MM.1S (cell line): Measurements from ENCODE around the gene ATXN1.

Experiments used
- DNase-seq: peaks from one replicate; pipeline ENCODE4 v3.0.0-alpha.2; 2015
- H2AFZ ChIP-seq: fragments of 300-600 bp; sonication (generic); 2 replicates; pipeline ENCODE4 v1.6.0; 2016; ENCODE audit warnings: antibody characterized with exemption, low read length
- H3F3A ChIP-seq: fragments of 300-600 bp; sonication (generic); 2 replicates; pipeline ENCODE4 v1.6.1; 2016; ENCODE audit warnings: mild to moderate bottlenecking, antibody characterized with exemption, low read length, moderate library complexity, mixed read lengths; ENCODE audit not compliant: insufficient read depth
- H3K27ac ChIP-seq: fragments of 300-600 bp; sonication (generic); 2 replicates; pipeline ENCODE4 v1.5.1; 2016; ENCODE audit warnings: mild to moderate bottlenecking, low read length
- H3K27me3 ChIP-seq: fragments of 300-600 bp; sonication (generic); replicated peaks from 2 replicates; pipeline ENCODE4 v1.6.0; 2016; ENCODE audit warnings: low read length; ENCODE audit not compliant: insufficient read depth
- H3K36me3 ChIP-seq: fragments of 300-600 bp; sonication (generic); replicated peaks from 2 replicates; pipeline ENCODE4 v1.6.1; 2016; ENCODE audit warnings: mild to moderate bottlenecking, low read length, mixed read lengths; ENCODE audit not compliant: insufficient read depth
- H3K4me1 ChIP-seq: fragments of 300-600 bp; sonication (generic); 2 replicates; pipeline ENCODE4 v1.6.1; 2016; ENCODE audit warnings: low read length, mixed read lengths
- H3K4me2 ChIP-seq: fragments of 300-600 bp; sonication (generic); 2 replicates; pipeline ENCODE4 v1.6.0; 2016; ENCODE audit warnings: low read depth, low read length
- H3K4me3 ChIP-seq: fragments of 300-600 bp; sonication (generic); 2 replicates; pipeline ENCODE4 v1.5.1; 2016; ENCODE audit warnings: low read length, mixed read lengths
- H3K79me2 ChIP-seq: fragments of 300-600 bp; sonication (generic); 2 replicates; pipeline ENCODE4 v1.6.1; 2016; ENCODE audit warnings: mixed run types, low read length, mixed read lengths
- H3K9ac ChIP-seq: fragments of 300-600 bp; sonication (generic); 2 replicates; pipeline ENCODE4 v1.6.1; 2016; ENCODE audit warnings: low read length, mixed read lengths
- H3K9me2 ChIP-seq: fragments of 300-600 bp; sonication (generic); replicated peaks from 2 replicates; pipeline ENCODE4 v1.6.1; 2016; ENCODE audit warnings: mild to moderate bottlenecking, low read length, mixed read lengths; ENCODE audit not compliant: insufficient read depth
- H3K9me3 ChIP-seq: fragments of 300-600 bp; sonication (generic); replicated peaks from 2 replicates; pipeline ENCODE4 v1.6.1; 2016; ENCODE audit warnings: mild to moderate bottlenecking, low read length, mixed read lengths; ENCODE audit not compliant: insufficient read depth
- H4K20me1 ChIP-seq: fragments of 300-600 bp; sonication (generic); 2 replicates; pipeline ENCODE4 v1.6.1; 2016; ENCODE audit warnings: mild to moderate bottlenecking, low read length, moderate library complexity, mixed read lengths; ENCODE audit not compliant: insufficient read depth
- CTCF ChIP-seq: fragments of 300-600 bp; sonication (generic); IDR thresholded peaks from 2 replicates; pipeline ENCODE4 v1.5.1; 2016; ENCODE audit warnings: antibody characterized with exemption, low read length, mixed read lengths
- EZH2 ChIP-seq: fragments of 300-600 bp; sonication (generic); optimal IDR thresholded peaks from 2 replicates; pipeline ENCODE3; 2017; ENCODE audit warnings: low read depth, mild to moderate bottlenecking, antibody characterized with exemption, low read length, mixed read lengths
- EZH2phosphoT487 ChIP-seq: fragments of 300-600 bp; sonication (generic); IDR thresholded peaks from 2 replicates; pipeline ENCODE4 v1.6.1; 2018; ENCODE audit warnings: antibody characterized with exemption, low read length

ATXN1 gene

DNA sequence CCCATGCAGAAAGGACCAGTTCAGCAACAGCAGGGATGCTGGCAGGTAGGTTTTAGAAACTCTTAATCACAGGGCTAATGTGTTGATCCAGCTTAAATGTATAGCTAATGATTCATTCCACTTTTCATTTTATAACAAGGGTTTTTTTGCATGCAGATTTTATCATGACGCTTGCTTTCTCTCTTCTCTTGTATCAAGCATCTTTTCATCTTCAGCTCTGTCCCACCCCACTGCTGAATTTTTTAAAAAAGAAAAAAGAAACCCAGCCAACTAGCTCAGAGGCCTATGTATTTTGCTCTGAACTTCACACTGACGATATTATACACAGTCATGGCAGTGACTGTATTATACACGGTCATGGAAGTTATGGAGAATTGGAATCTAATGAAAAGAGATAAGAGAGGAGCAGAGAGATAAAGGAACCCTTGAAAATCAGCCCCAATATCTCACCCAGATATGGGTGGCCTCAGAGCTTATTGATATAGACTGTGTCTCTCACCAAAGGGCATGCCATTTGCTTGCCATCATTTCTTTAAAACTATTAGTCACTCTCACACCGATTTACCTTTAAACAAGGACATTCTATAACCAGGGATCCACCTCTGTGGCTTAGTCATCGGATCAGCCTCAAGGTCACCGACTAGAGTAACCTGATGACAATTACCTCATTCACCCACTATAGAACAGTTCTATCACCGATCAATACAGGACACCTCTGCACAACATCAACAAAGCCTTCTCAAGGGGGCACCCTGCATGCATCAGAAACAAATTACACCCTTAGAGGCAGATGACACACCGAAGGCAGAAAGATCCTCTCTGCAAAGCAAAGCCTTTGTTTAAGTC lies 222.0 kb downstream of the ATXN1 start:
- Histone ChIP-seq H3K9me2 (no peaks in the 10 kb centered on the region), H3K4me3 (no peak overlapping the region), H3K36me3 (no peaks in the 10 kb centered on the region), H3K79me2 (no peaks in the 10 kb centered on the region), H3K27me3 (no peaks in the 10 kb centered on the region), H3K27ac (no peak overlapping the region), H3K9ac (no peak overlapping the region), H3K9me3 (no peaks in the 10 kb centered on the region), H3K4me2 (no peak overlapping the region), H3K4me1 (no peaks in the 10 kb centered on the region), H4K20me1 (no peaks in the 10 kb centered on the region), H2AFZ (no peak overlapping the region), H3F3A (no peaks in the 10 kb centered on the region)
- no peak for DNase-seq
- no peak for TF ChIP-seq EZH2phosphoT487
- no peak for TF ChIP-seq EZH2
- no peak for TF ChIP-seq CTCF

GRCh38 chr6:16535564-16535963 lies 225.7 kb downstream of the ATXN1 start:
- no peaks in the 10 kb centered on the region for H3F3A ChIP-seq
- no peak overlapping the region for H3K27ac ChIP-seq
- H3K4me2 ChIP-seq = no peak overlapping the region
- DNase-seq = no peak
- TF ChIP-seq EZH2phosphoT487 (no peak), CTCF (no peak), EZH2 (no peak)
- no peaks in the 10 kb centered on the region for H3K9me2 ChIP-seq
- no peak overlapping the region for H3K9ac ChIP-seq
- H3K79me2 ChIP-seq = no peaks in the 10 kb centered on the region
- H3K9me3 ChIP-seq = no peaks in the 10 kb centered on the region
- no peaks in the 10 kb centered on the region for H3K4me1 ChIP-seq
- H4K20me1 ChIP-seq = no peaks in the 10 kb centered on the region
- no peak overlapping the region for H3K4me3 ChIP-seq
- no peaks in the 10 kb centered on the region for H3K36me3 ChIP-seq
- no peaks in the 10 kb centered on the region for H3K27me3 ChIP-seq
- no peak overlapping the region for H2AFZ ChIP-seq

DNA sequence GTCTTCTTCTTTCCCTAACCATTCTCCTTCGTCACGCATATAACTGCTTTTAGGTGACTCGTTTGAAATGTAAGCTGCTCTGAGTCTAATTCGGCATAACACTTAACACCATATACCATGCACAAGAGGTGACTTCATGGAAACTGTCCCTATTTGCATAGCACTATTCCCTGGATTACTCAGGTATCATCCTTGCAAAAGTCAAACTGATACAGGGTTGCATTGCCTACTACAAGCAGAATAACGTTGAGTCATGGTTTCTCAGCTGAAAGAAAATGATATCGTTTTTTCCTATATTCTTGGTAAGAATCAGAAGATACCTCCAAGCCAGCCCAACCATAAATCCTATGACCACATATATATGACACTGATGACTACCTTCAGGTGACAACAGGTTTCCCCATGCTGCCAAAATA lies 227.5 kb downstream of the ATXN1 start:
- Histone ChIP-seq H3K27ac (no peak overlapping the region), H3K79me2 (no peaks in the 10 kb centered on the region), H3K9me2 (no peaks in the 10 kb centered on the region), H3F3A (no peaks in the 10 kb centered on the region), H3K4me2 (no peak overlapping the region), H2AFZ (no peak overlapping the region), H3K4me3 (no peak overlapping the region), H4K20me1 (no peaks in the 10 kb centered on the region), H3K9ac (no peak overlapping the region), H3K4me1 (no peaks in the 10 kb centered on the region), H3K9me3 (no peaks in the 10 kb centered on the region), H3K36me3 (no peaks in the 10 kb centered on the region), H3K27me3 (no peaks in the 10 kb centered on the region)
- DNase-seq = no peak
- TF ChIP-seq EZH2phosphoT487 (no peak), CTCF (no peak), EZH2 (no peak)
